Kidney (tissue), 14 donors: ENCODE measurements around the gene TREML2. TPM values are rescaled to one million over a fixed set of nuclear protein-coding genes. Genes with fewer than 3 reads are reported as not detected.

Experiments
- DNase-seq, 5 donors: peaks; one replicate each; pipeline ENCODE4 v3.0.0-alpha.2; 2013 to 2020
- FAIRE-seq: peaks from 2 replicates; lab custom pipeline; 2012; peaks lifted over from hg19 to GRCh38; lab: Jason Lieb, UNC
- H3K27ac ChIP-seq, 2 donors: one replicate each; pipeline ENCODE4 v1.7.0; 2013; ENCODE audit warnings: low read depth in 2 of 2, low read length in 2 of 2, inconsistent platforms in 1 of 2
- H3K27me3 ChIP-seq: one replicate; pipeline ENCODE4 v1.7.1; 2013; ENCODE audit warnings: low read length, inconsistent platforms; ENCODE audit not compliant: control insufficient read depth, insufficient read depth
- H3K36me3 ChIP-seq, 3 donors: one replicate each; pipeline versions ENCODE4 v1.7.0 to v1.7.1; 2013; ENCODE audit warnings: low read length in 3 of 3, control low read depth in 1 of 3, inconsistent platforms in 1 of 3; ENCODE audit not compliant: insufficient read depth in 3 of 3, control insufficient read depth in 2 of 3
- H3K4me1 ChIP-seq, 3 donors: one replicate each; pipeline versions ENCODE4 v1.7.0 to v1.7.1; 2013; ENCODE audit warnings: low read length in 3 of 3, inconsistent platforms in 1 of 3, low read depth in 1 of 3; ENCODE audit not compliant: control insufficient read depth in 2 of 3, insufficient read depth in 2 of 3
- H3K4me3 ChIP-seq, 3 donors: one replicate each; pipeline versions ENCODE4 v1.7.0 to v1.8.1; 2013; ENCODE audit warnings: low read length in 3 of 3, control low read depth in 1 of 3, inconsistent platforms in 1 of 3
- H3K9ac ChIP-seq, 3 donors: one replicate each; pipeline versions ENCODE4 v1.7.0 to v1.7.1; 2013; ENCODE audit warnings: low read length in 3 of 3, control low read depth in 1 of 3, inconsistent platforms in 1 of 3
- H3K9me3 ChIP-seq, 3 donors: one replicate each; pipeline versions ENCODE4 v1.7.0 to v1.7.1; 2013; ENCODE audit warnings: low read length in 3 of 3, control low read depth in 1 of 3, inconsistent platforms in 1 of 3; ENCODE audit not compliant: control insufficient read depth in 2 of 3, insufficient read depth in 1 of 3
- CTCF ChIP-seq: IDR thresholded peaks from 3 replicates; pipeline ENCODE4 v1.5.1; 2012; ENCODE audit warnings: mild to moderate bottlenecking, moderate library complexity, borderline replicate concordance; ENCODE audit not compliant: insufficient read depth; ENCODE audit errors: extremely low read depth
- intact Hi-C: fragments of 100-400 bp; cut with DNase I; formaldehyde crosslinking; loops from one replicate; pipeline ENCODE4 v1.11.1; 2022
- polyA plus RNA-seq: library from polyadenylated mRNA; stranded (reverse); fragments of 350-450 nt; fragmentation: Illumina TruSeq; extraction: RNeasy Lipid Tissue Mini Kit (QIAGEN cat#74804); gene quantifications from one replicate; pipeline ENCODE4 v1.2.3, GENCODE V29; 2014; ENCODE audit warnings: low read depth, low replicate concordance; ENCODE audit not compliant: insufficient read depth
- total RNA-seq: library from RNA; stranded (reverse); fragmentation: NEBNext Ultra II Directional; extraction: Animal tissue kit (Norgen Biotek cat#: 25700); gene quantifications from one replicate; pipeline ENCODE4 v1.2.1, GENCODE V29; 2021
- donor health status: control.
- donor health status: control.
- donor health status: control.
- donor health status: control.
- donor health status: control.
- donor health status: DM: yes; HTN: yes; CAD: no.
- donor health status: Normal renal cell carcinoma (clear cell type).

TREML2 gene
- total and polyA plus RNA-seq, 2 donors from 2014 or later, result 0.41 TPM; not detected in 1

GRCh38 chr6:41228096-41228495, 27.1 kb upstream of the TREML2 start, which contains the start of gene TREML4:
TSS of gene TREML4 (plus strand) at chr6:41228349. CDS start at chr6:41228428, 79 bp downstream.
- no peak within 1 kb of the TSS for H3K9ac ChIP-seq
- intact Hi-C loops, result no loop called here
- H3K36me3 ChIP-seq, result no peaks in the 10 kb centered on the region
- no peak for TF ChIP-seq CTCF
- H3K4me1 ChIP-seq, result no peaks in the 10 kb centered on the region
- no peaks in the 10 kb centered on the region for H3K9me3 ChIP-seq
- H3K27me3 ChIP-seq, result no peaks in the 10 kb centered on the region
- no peak within 1 kb of the TSS for H3K27ac ChIP-seq
- DNase-seq (no peak), FAIRE-seq (no peak)
- H3K4me3 ChIP-seq, result no peak within 1 kb of the TSS

- H3K4me3 ChIP-seq, result no peak overlapping the region
- H3K36me3 ChIP-seq, result no peaks in the 10 kb centered on the region
- no peak overlapping the region for H3K27ac ChIP-seq
- intact Hi-C loops, result no loop called here
- TF ChIP-seq CTCF, result no peak
- FAIRE-seq (no peak), DNase-seq (peak in 3 of 5 donors; percentile 68 to 78 (median 77))
- H3K27me3 ChIP-seq, result no peaks in the 10 kb centered on the region
- no peak overlapping the region for H3K9ac ChIP-seq
- H3K4me1 ChIP-seq, result no peaks in the 10 kb centered on the region
- no peaks in the 10 kb centered on the region for H3K9me3 ChIP-seq
These were observed 25.8 kb upstream of the TREML2 start for GRCh38 chr6:41226752-41227151.

GRCh38 chr6:41224800-41225199, 23.9 kb upstream of the TREML2 start:
- no peak for TF ChIP-seq CTCF
- Histone ChIP-seq H3K36me3 (no peaks in the 10 kb centered on the region), H3K9me3 (peaks cover 0 to 9% (median 3%) of the 10 kb centered on the region in 3 donors), H3K4me1 (no peaks in the 10 kb centered on the region), H3K27me3 (no peaks in the 10 kb centered on the region), H3K27ac (no peak overlapping the region), H3K4me3 (no peak overlapping the region), H3K9ac (no peak overlapping the region)
- intact Hi-C loops, result no loop called here
- no peak for DNase-seq
- FAIRE-seq, result no peak

GRCh38 chr6:41222513-41222912, 21.6 kb upstream of the TREML2 start:
- Histone ChIP-seq H3K9me3 (peaks cover 0 to 11% (median 3%) of the 10 kb centered on the region in 3 donors), H3K27me3 (no peaks in the 10 kb centered on the region), H3K27ac (no peak overlapping the region), H3K9ac (no peak overlapping the region), H3K36me3 (no peaks in the 10 kb centered on the region), H3K4me3 (no peak overlapping the region), H3K4me1 (no peaks in the 10 kb centered on the region)
- TF ChIP-seq CTCF, result no peak
- intact Hi-C loops, result no loop called here
- FAIRE-seq, result no peak
- DNase-seq, result no peak
